ENCODE measurements around the gene MN1. TPM values are rescaled to one million over a fixed set of nuclear protein-coding genes. Genes with fewer than 3 reads are reported as not detected.

MN1 gene
- total RNA-seq, 2 donors from 2014 or later: 0.40 to 0.42 TPM

GRCh38 chr22:27839057-27839660, 37.6 kb upstream of the MN1 start:
- H3K4me1 Mint-ChIP-seq: peaks cover 2% of the 10 kb centered on the region
- no peaks in the 10 kb centered on the region for H3K9me3 ChIP-seq (ENCODE audit: control insufficient read depth, low read length, poor library complexity, severe bottlenecking)
- H3K4me3 Mint-ChIP-seq: no peak overlapping the region
- no peak for DNase-seq
- no peaks in the 10 kb centered on the region for H3K27me3 Mint-ChIP-seq
- peaks cover 9% of the 10 kb centered on the region for H3K36me3 Mint-ChIP-seq (ENCODE audit: low read depth)
- ATAC-seq: no peak
- H3K27ac Mint-ChIP-seq: peak overlapping the region; percentile 17

DNA sequence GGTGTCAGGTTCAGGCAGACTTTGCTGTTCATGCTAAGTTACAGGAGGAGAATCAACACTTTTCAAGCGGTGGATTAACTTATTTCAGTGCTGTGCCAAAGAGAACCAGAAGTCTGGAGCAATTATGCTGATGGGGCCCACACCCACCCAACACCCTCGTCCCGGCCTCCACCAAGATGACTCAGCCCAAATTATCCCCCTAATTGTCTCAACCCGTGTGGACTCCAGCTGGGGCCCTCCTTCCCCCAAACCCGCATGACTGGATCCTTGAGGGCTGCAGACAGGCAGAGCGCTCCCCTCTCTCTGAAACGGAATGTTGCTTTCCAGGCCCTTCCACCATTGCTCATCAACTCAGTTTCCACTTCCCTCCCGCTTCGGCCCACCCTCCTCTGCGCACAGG, 34.6 kb upstream of the MN1 start:
- Mint-ChIP-seq H3K27me3 (no peaks in the 10 kb centered on the region), H3K36me3 (ENCODE audit: low read depth) (peaks cover 7% of the 10 kb centered on the region), H3K4me3 (no peak overlapping the region), H3K4me1 (peaks cover 13% of the 10 kb centered on the region), H3K27ac (no peak overlapping the region)
- no peak for DNase-seq
- ATAC-seq: no peak
- H3K9me3 ChIP-seq (ENCODE audit: control insufficient read depth, low read length, poor library complexity, severe bottlenecking): no peaks in the 10 kb centered on the region

GRCh38 chr22:27835446-27835845, 33.9 kb upstream of the MN1 start:
- H3K9me3 ChIP-seq (ENCODE audit: control insufficient read depth, low read length, poor library complexity, severe bottlenecking): no peaks in the 10 kb centered on the region
- Mint-ChIP-seq H3K27me3 (no peaks in the 10 kb centered on the region), H3K4me3 (no peak overlapping the region), H3K27ac (no peak overlapping the region), H3K4me1 (peaks cover 13% of the 10 kb centered on the region), H3K36me3 (ENCODE audit: low read depth) (peaks cover 7% of the 10 kb centered on the region)
- DNase-seq: no peak
- no peak for ATAC-seq

DNA sequence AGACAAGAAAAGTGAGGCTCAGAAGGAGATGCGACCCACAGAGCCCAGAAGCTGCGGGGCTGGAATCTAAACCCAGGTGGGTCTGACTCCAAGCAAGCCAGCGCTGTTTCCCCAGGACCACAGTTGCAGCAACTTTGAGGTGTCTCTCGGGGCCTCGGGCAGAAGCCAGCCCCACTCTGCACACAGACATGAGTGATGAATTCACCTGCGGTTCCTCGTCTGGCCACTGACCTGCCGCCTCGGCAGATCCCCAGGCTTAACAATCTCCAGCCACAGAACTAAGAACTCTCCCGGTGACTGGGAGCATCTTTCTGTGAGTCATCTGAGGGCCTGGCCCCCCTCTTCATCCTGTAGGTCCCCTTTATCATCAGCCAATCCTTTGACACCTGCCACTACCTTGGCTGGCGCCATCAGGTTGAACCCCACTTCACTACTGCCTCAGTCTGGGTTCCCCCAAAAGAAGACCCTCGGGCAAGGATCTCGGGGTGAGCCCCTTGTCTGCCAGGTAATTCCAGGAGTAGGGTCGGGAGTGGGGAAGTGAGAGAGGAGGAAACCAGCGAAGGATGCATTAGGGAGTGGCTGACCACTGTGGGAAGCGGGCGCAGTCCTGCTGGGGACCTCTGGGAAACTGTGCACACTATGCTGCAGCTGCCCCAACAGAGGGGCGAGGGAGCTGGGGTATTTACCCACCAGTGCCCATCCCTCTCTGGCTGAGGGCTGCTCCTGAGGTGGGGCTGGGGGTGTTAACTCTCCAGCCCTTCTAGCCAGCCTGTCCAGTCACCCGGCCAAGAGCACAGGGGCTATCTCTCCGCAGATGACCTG, 33.0 kb upstream of the MN1 start:
- ATAC-seq (no peak), DNase-seq (no peak)
- Mint-ChIP-seq H3K27me3 (no peaks in the 10 kb centered on the region), H3K4me1 (peaks cover 13% of the 10 kb centered on the region), H3K27ac (no peak overlapping the region), H3K36me3 (ENCODE audit: low read depth) (peaks cover 4% of the 10 kb centered on the region), H3K4me3 (no peak overlapping the region)
- H3K9me3 ChIP-seq (ENCODE audit: control insufficient read depth, low read length, poor library complexity, severe bottlenecking): no peaks in the 10 kb centered on the region

DNA sequence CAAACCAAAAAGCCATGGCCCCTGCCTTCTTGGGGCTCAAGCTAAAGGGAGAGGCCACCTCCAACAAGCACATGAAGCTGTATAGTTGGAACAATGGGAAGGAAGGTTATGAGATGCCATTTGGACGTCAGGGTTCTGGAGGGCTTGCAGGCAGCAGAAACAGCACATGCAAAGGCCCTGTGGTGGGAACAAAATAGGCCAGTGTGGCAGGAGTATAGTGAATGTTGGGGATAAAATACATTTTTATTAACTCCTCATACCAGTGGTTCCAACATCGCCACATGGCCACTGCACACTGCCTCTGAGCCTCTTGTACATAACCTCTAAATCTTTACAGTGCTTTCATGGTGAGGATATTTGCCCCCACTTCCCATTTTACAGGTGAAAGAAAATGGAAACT, 32.2 kb upstream of the MN1 start:
- ATAC-seq (no peak), DNase-seq (no peak)
- Mint-ChIP-seq H3K27me3 (no peaks in the 10 kb centered on the region), H3K27ac (no peak overlapping the region), H3K36me3 (ENCODE audit: low read depth) (peaks cover 3% of the 10 kb centered on the region), H3K4me3 (no peak overlapping the region), H3K4me1 (peaks cover 13% of the 10 kb centered on the region)
- H3K9me3 ChIP-seq (ENCODE audit: control insufficient read depth, low read length, poor library complexity, severe bottlenecking): no peaks in the 10 kb centered on the region

GRCh38 chr22:27832606-27833005, 31.1 kb upstream of the MN1 start:
- H3K9me3 ChIP-seq (ENCODE audit: control insufficient read depth, low read length, poor library complexity, severe bottlenecking): no peaks in the 10 kb centered on the region
- Mint-ChIP-seq H3K4me1 (peaks cover 13% of the 10 kb centered on the region), H3K27ac (no peak overlapping the region), H3K27me3 (no peaks in the 10 kb centered on the region), H3K4me3 (no peak overlapping the region), H3K36me3 (ENCODE audit: low read depth) (peaks cover 3% of the 10 kb centered on the region)
- no peak for DNase-seq
- ATAC-seq: no peak

DNA sequence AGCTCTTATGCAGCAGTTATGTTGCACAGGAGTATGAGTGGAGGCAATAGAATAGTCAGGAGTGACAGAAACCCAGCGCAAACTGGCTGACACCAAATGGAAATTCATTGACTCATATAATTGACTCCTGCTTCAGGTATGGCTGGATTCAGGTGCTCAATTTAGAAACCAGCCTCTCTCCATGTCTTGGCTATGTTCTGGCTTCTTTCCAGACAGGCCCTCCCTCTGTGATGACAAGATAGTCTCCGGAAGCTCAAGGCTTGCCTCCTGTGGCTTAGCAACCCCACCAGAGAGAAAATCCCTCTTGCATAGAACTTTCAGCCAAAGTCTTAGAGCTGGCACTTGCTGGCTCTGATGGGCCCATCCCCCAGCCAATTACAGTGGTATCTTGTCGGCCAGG, 28.1 kb upstream of the MN1 start:
- Mint-ChIP-seq H3K36me3 (ENCODE audit: low read depth) (no peaks in the 10 kb centered on the region), H3K27me3 (no peaks in the 10 kb centered on the region), H3K27ac (no peak overlapping the region), H3K4me1 (peaks cover 13% of the 10 kb centered on the region), H3K4me3 (no peak overlapping the region)
- no peaks in the 10 kb centered on the region for H3K9me3 ChIP-seq (ENCODE audit: control insufficient read depth, low read length, poor library complexity, severe bottlenecking)
- ATAC-seq (no peak), DNase-seq (no peak)

- H3K27me3 Mint-ChIP-seq: no peaks in the 10 kb centered on the region
- H3K9me3 ChIP-seq (ENCODE audit: control insufficient read depth, low read length, poor library complexity, severe bottlenecking): no peaks in the 10 kb centered on the region
- no peak for ATAC-seq
- no peak for DNase-seq
- no peaks in the 10 kb centered on the region for H3K36me3 Mint-ChIP-seq (ENCODE audit: low read depth)
- no peak overlapping the region for H3K4me3 Mint-ChIP-seq
- H3K27ac Mint-ChIP-seq: no peak overlapping the region
- peaks cover 11% of the 10 kb centered on the region for H3K4me1 Mint-ChIP-seq
Observed at GRCh38 chr22:27827604-27828587, 26.3 kb upstream of the MN1 start.

DNA sequence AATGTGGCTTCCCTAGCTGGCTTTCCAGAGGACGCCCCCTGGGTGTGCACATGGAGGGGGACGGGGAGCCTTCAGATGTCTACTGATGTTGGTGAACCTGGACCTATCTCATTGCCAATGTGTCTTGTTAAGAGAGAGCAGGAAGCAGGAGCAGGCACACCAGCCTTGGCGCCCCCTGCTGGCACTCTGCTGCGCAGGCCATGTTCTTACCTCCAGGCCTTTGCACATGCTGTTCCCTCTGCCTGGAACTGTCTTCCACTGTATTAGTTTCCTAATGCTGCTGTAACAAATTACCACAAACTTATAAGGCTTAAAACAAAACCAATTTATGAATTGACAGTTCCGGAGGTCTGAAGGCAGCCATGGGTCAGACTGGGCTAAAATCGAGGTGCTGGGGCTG, 23.6 kb upstream of the MN1 start:
- DNase-seq (no peak), ATAC-seq (no peak)
- H3K27me3 Mint-ChIP-seq: no peaks in the 10 kb centered on the region
- H3K4me3 Mint-ChIP-seq: no peak overlapping the region
- no peaks in the 10 kb centered on the region for H3K9me3 ChIP-seq (ENCODE audit: control insufficient read depth, low read length, poor library complexity, severe bottlenecking)
- H3K4me1 Mint-ChIP-seq: no peaks in the 10 kb centered on the region
- no peaks in the 10 kb centered on the region for H3K36me3 Mint-ChIP-seq (ENCODE audit: low read depth)
- H3K27ac Mint-ChIP-seq: no peak overlapping the region

DNA sequence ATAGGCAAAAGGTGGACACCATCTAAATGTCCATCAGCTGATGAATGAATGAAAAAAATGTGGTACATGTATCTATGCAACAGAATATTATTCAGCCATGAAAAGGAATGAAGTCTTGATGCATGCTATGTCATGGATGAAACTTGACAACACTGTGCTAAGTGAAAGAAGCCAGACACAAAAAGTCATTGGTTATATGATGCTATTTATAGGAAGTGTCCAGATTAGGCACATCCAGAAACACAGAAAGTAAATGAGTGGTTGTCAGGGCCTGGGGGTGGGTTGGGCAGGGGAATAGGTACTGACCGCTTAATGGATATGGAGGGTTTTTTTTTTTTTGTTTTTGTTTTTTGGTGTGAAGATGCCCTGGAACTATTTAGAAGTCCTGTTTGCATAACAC, 21.7 kb upstream of the MN1 start:
- H3K4me3 Mint-ChIP-seq: no peak overlapping the region
- no peak for ATAC-seq

GRCh38 chr22:27820896-27821866, 19.6 kb upstream of the MN1 start:
- no peak for ATAC-seq
- no peak overlapping the region for H3K4me3 Mint-ChIP-seq
- peaks cover 2% of the 10 kb centered on the region for H3K4me1 Mint-ChIP-seq
- H3K27ac Mint-ChIP-seq: no peak overlapping the region
- no peaks in the 10 kb centered on the region for H3K9me3 ChIP-seq (ENCODE audit: control insufficient read depth, low read length, poor library complexity, severe bottlenecking)
- no peak for DNase-seq
- peaks cover 7% of the 10 kb centered on the region for H3K27me3 Mint-ChIP-seq
- peaks cover 4% of the 10 kb centered on the region for H3K36me3 Mint-ChIP-seq (ENCODE audit: low read depth)

More for the DNA sequence above, 21.7 kb upstream of the MN1 start:
- peaks cover 2% of the 10 kb centered on the region for H3K36me3 Mint-ChIP-seq (ENCODE audit: low read depth)
- H3K9me3 ChIP-seq (ENCODE audit: control insufficient read depth, low read length, poor library complexity, severe bottlenecking): no peaks in the 10 kb centered on the region
- DNase-seq: no peak
- H3K27ac Mint-ChIP-seq: no peak overlapping the region
- H3K4me1 Mint-ChIP-seq: no peaks in the 10 kb centered on the region
- H3K27me3 Mint-ChIP-seq: no peaks in the 10 kb centered on the region

GRCh38 chr22:27816552-27816951, 15.0 kb upstream of the MN1 start:
- H3K4me1 Mint-ChIP-seq: peaks cover 2% of the 10 kb centered on the region
- H3K27ac Mint-ChIP-seq: peak overlapping the region; percentile 82
- DNase-seq (no peak), ATAC-seq (no peak)
- H3K9me3 ChIP-seq (ENCODE audit: control insufficient read depth, low read length, poor library complexity, severe bottlenecking): no peaks in the 10 kb centered on the region
- H3K36me3 Mint-ChIP-seq (ENCODE audit: low read depth): peaks cover 7% of the 10 kb centered on the region
- no peak overlapping the region for H3K4me3 Mint-ChIP-seq
- H3K27me3 Mint-ChIP-seq: peaks cover 10% of the 10 kb centered on the region
